ENCODE data around the gene GFRA4.

GRCh38 chr20:3640259-3640658 lies 22.9 kb downstream of the GFRA4 start:
- no peak for TF ChIP-seq EZH2 (IDR thresholded peaks at IDR 0.05)
- TF ChIP-seq POLR2AphosphoS5 (IDR thresholded peaks at IDR 0.05; ENCODE audit: borderline replicate concordance, low read depth, low read length): no peak
- TF ChIP-seq FOXP2 (optimal IDR thresholded peaks at IDR 0.05; ENCODE audit: control extremely low read depth, extremely low read length, insufficient read depth): no peak

Measured in SK-N-MC (cell line).